Measurements from ENCODE around the gene STARD3NL. TPM values are rescaled to one million over a fixed set of nuclear protein-coding genes. Genes with fewer than 3 reads are reported as not detected.
A peak's percentile ranks its signal among the peaks of the same experiment; 100 is the strongest.

The STARD3NL gene
- total and polyA plus RNA-seq, 10 of the 15 experiments (the other 5 are each of a cell fraction or from before 2014, with no cell fraction given) = 66.1 to 133 (median 85.7) TPM

GRCh38 chr7:38169847-38170246, 8.2 kb upstream of the STARD3NL start (continued):
- no peak for TF ChIP-seq YY1 (IDR thresholded peaks at IDR 0.05; ENCODE audit: low read depth, low read length)
- TF ChIP-seq ZZZ3 (IDR thresholded peaks at IDR 0.05; ENCODE audit: control insufficient read depth, insufficient read length, low read depth) = no peak
- TF ChIP-seq TCF7 (IDR thresholded peaks at IDR 0.05; ENCODE audit: borderline replicate concordance) = no peak
- TF ChIP-seq MEF2B (IDR thresholded peaks at IDR 0.05; ENCODE audit: partially characterized antibody, poor library complexity, severe bottlenecking) = peak; percentile 46
- TF ChIP-seq CBX5 (IDR thresholded peaks at IDR 0.05; ENCODE audit: low read depth) = no peak
- TF ChIP-seq HDGF (IDR thresholded peaks at IDR 0.05) = no peak
- TF ChIP-seq YBX1 (IDR thresholded peaks at IDR 0.05) = no peak
- TF ChIP-seq POLR2AphosphoS5 (IDR thresholded peaks at IDR 0.05; ENCODE audit: low read length) = peak; percentile 38; the same call in 1 of the 2 replicates
- TF ChIP-seq JUNB (IDR thresholded peaks at IDR 0.05) = no peak
- TF ChIP-seq SMAD5 (IDR thresholded peaks at IDR 0.05; ENCODE audit: low read depth) = no peak
- TF ChIP-seq NFYA (IDR thresholded peaks at IDR 0.05; ENCODE audit: borderline replicate concordance, low read depth, low read length) = no peak
- no peak for TF ChIP-seq ATF3 (IDR thresholded peaks at IDR 0.05; ENCODE audit: borderline replicate concordance, extremely low read depth, low read depth, low read length)
- TF ChIP-seq, protein P1, sequence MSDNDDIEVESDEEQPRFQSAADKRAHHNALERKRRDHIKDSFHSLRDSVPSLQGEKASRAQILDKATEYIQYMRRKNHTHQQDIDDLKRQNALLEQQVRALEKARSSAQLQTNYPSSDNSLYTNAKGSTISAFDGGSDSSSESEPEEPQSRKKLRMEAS (IDR thresholded peaks at IDR 0.05; ENCODE audit: low read depth, low read length) = peak; percentile 51; the same call in 1 of the 2 replicates
- TF ChIP-seq, protein P2, sequence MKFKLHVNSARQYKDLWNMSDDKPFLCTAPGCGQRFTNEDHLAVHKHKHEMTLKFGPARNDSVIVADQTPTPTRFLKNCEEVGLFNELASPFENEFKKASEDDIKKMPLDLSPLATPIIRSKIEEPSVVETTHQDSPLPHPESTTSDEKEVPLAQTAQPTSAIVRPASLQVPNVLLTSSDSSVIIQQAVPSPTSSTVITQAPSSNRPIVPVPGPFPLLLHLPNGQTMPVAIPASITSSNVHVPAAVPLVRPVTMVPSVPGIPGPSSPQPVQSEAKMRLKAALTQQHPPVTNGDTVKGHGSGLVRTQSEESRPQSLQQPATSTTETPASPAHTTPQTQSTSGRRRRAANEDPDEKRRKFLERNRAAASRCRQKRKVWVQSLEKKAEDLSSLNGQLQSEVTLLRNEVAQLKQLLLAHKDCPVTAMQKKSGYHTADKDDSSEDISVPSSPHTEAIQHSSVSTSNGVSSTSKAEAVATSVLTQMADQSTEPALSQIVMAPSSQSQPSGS (IDR thresholded peaks at IDR 0.05; ENCODE audit: low read length) = no peak
- TF ChIP-seq, protein P3, sequence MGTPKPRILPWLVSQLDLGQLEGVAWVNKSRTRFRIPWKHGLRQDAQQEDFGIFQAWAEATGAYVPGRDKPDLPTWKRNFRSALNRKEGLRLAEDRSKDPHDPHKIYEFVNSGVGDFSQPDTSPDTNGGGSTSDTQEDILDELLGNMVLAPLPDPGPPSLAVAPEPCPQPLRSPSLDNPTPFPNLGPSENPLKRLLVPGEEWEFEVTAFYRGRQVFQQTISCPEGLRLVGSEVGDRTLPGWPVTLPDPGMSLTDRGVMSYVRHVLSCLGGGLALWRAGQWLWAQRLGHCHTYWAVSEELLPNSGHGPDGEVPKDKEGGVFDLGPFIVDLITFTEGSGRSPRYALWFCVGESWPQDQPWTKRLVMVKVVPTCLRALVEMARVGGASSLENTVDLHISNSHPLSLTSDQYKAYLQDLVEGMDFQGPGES (IDR thresholded peaks at IDR 0.05) = no peak
- TF ChIP-seq TAF1 (IDR thresholded peaks at IDR 0.05; ENCODE audit: borderline replicate concordance, low read depth, low read length) = no peak
- TF ChIP-seq, protein P4, sequence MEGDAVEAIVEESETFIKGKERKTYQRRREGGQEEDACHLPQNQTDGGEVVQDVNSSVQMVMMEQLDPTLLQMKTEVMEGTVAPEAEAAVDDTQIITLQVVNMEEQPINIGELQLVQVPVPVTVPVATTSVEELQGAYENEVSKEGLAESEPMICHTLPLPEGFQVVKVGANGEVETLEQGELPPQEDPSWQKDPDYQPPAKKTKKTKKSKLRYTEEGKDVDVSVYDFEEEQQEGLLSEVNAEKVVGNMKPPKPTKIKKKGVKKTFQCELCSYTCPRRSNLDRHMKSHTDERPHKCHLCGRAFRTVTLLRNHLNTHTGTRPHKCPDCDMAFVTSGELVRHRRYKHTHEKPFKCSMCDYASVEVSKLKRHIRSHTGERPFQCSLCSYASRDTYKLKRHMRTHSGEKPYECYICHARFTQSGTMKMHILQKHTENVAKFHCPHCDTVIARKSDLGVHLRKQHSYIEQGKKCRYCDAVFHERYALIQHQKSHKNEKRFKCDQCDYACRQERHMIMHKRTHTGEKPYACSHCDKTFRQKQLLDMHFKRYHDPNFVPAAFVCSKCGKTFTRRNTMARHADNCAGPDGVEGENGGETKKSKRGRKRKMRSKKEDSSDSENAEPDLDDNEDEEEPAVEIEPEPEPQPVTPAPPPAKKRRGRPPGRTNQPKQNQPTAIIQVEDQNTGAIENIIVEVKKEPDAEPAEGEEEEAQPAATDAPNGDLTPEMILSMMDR (IDR thresholded peaks at IDR 0.05 in 2 of 3, conservative IDR thresholded peaks at IDR 0.05 in 1 of 3; ENCODE audit: control insufficient read depth in 2 of 3, extremely low read depth in 1 of 3, insufficient read depth in 1 of 3, low read depth in 3 of 3, low read length in 3 of 3) = no peak
- TF ChIP-seq SIN3A (IDR thresholded peaks at IDR 0.05; ENCODE audit: low read depth, low read length) = no peak
- no peak for TF ChIP-seq LARP7 (IDR thresholded peaks at IDR 0.05)
- TF ChIP-seq NR2C2 (IDR thresholded peaks at IDR 0.05; ENCODE audit: borderline replicate concordance, control insufficient read depth, insufficient read length, low read depth) = no peak
- TF ChIP-seq MTA2 (IDR thresholded peaks at IDR 0.05; ENCODE audit: low read depth) = peak; percentile 91
- peak; percentile 63; the same call in 1 of the 2 replicates for TF ChIP-seq PAX5 (IDR thresholded peaks at IDR 0.05; ENCODE audit: borderline replicate concordance, low read depth, low read length)
- no peak for TF ChIP-seq ETV6 (conservative IDR thresholded peaks at IDR 0.05 in 1 of 2, IDR thresholded peaks at IDR 0.05 in 1 of 2; ENCODE audit: borderline replicate concordance in 1 of 2, low read depth in 1 of 2)
- no peak for TF ChIP-seq CEBPB (IDR thresholded peaks at IDR 0.05; ENCODE audit: borderline replicate concordance in 1 of 2, low read depth in 2 of 2, low read length in 2 of 2)
- TF ChIP-seq NRF1 (conservative IDR thresholded peaks at IDR 0.05; ENCODE audit: low read depth, low read length) = no peak
- no peak for TF ChIP-seq USF1 (IDR thresholded peaks at IDR 0.05; ENCODE audit: borderline replicate concordance, extremely low read length, insufficient read depth, low read depth, low read length)
- no peak for TF ChIP-seq KAT2A (conservative IDR thresholded peaks at IDR 0.05; ENCODE audit: control insufficient read depth, low read depth, low read length)
